ENCODE measurements around the gene CTNND2. TPM values are rescaled to one million over a fixed set of nuclear protein-coding genes. Genes with fewer than 3 reads are reported as not detected.

The CTNND2 gene
- total RNA-seq, 1 experiment from 2014 or later, result not detected

DNA sequence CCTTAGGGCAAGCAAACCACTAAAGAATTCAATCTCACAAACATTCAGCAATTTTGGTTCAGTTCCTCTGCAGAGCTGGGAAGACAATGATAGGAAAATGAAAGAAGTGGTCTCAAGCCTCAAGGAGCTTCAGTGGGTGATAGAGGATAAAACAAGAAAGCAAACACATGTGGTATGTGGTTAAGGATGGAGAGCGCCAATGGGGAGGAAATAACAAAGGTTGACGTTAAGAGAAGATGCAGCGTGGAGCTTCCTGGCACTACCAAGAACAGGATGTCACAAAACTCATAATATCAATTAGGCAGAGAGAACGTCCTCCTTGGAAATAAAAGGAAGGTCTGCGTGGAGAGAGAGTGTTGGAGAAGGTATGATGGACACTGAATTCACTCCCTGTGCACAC is 731.8 kb downstream of the CTNND2 start:
- no peak for DNase-seq (ENCODE audit: low spot score)
- BruUV-seq (replicated peaks), result no TSS peak
- H3K4me1 ChIP-seq (ENCODE audit: insufficient read depth, low read length, poor library complexity, severe bottlenecking), result no peaks in the 10 kb centered on the region

DNA sequence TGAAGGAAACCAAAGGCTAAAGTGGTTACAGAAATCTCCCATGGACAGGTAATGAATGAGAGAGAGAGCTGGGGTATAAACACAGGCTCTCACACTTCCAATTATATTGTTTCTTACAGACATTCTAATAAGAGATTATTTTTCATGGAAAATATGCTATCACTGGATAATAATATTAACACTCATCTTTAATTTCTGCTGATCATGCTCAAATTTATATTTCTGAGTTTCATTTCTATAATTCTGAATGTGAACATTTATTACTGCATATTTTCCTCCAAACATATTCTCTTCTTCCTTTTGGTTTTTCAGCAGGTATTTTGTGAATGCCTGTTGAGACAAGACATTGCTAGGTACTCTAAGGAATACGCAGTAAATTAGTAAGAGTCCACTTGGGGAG is 733.0 kb downstream of the CTNND2 start:
- DNase-seq (ENCODE audit: low spot score), result no peak
- Histone ChIP-seq H3K9me3 (ENCODE audit: low read depth, low read length, poor library complexity, severe bottlenecking) (no peaks in the 10 kb centered on the region), H3K4me1 (ENCODE audit: insufficient read depth, low read length, poor library complexity, severe bottlenecking) (no peaks in the 10 kb centered on the region), H3K36me3 (ENCODE audit: insufficient read depth, low read length, poor library complexity, severe bottlenecking) (no peaks in the 10 kb centered on the region), H3K27ac (ENCODE audit: low read depth, low read length, poor library complexity, severe bottlenecking) (no peak overlapping the region), H3K27me3 (replicated peaks; ENCODE audit: insufficient read depth, low read depth, low read length, poor library complexity) (no peaks in the 10 kb centered on the region), H3K4me3 (ENCODE audit: low read depth, low read length, poor library complexity, severe bottlenecking) (no peak overlapping the region)
- ChIA-PET CTCF (no interaction called here), POLR2A (ENCODE audit: low non-redundant PET) (no interaction called here)
- intact Hi-C loops (cut with micrococcal nuclease; ENCODE audit: unreplicated experiment), result no loop called here
- TF ChIP-seq, protein P1, sequence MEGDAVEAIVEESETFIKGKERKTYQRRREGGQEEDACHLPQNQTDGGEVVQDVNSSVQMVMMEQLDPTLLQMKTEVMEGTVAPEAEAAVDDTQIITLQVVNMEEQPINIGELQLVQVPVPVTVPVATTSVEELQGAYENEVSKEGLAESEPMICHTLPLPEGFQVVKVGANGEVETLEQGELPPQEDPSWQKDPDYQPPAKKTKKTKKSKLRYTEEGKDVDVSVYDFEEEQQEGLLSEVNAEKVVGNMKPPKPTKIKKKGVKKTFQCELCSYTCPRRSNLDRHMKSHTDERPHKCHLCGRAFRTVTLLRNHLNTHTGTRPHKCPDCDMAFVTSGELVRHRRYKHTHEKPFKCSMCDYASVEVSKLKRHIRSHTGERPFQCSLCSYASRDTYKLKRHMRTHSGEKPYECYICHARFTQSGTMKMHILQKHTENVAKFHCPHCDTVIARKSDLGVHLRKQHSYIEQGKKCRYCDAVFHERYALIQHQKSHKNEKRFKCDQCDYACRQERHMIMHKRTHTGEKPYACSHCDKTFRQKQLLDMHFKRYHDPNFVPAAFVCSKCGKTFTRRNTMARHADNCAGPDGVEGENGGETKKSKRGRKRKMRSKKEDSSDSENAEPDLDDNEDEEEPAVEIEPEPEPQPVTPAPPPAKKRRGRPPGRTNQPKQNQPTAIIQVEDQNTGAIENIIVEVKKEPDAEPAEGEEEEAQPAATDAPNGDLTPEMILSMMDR (conservative IDR thresholded peaks at IDR 0.05; ENCODE audit: low read depth, low read length), result no peak
- TF ChIP-seq EZH2 (IDR thresholded peaks at IDR 0.05; ENCODE audit: borderline replicate concordance, low read depth, low read length, poor library complexity, severe bottlenecking), result no peak
- BruUV-seq (replicated peaks), result no TSS peak

More for the DNA sequence above, 731.8 kb downstream of the CTNND2 start:
- no peaks in the 10 kb centered on the region for H3K27me3 ChIP-seq (replicated peaks; ENCODE audit: insufficient read depth, low read depth, low read length, poor library complexity)
- POLR2A ChIA-PET (ENCODE audit: low non-redundant PET), result no interaction called here
- intact Hi-C loops (cut with micrococcal nuclease; ENCODE audit: unreplicated experiment), result no loop called here
- no peak overlapping the region for H3K4me3 ChIP-seq (ENCODE audit: low read depth, low read length, poor library complexity, severe bottlenecking)
- CTCF ChIA-PET, result no interaction called here
- TF ChIP-seq, protein P1 (conservative IDR thresholded peaks at IDR 0.05; ENCODE audit: low read depth, low read length), result no peak
- no peak for TF ChIP-seq EZH2 (IDR thresholded peaks at IDR 0.05; ENCODE audit: borderline replicate concordance, low read depth, low read length, poor library complexity, severe bottlenecking)
- no peaks in the 10 kb centered on the region for H3K9me3 ChIP-seq (ENCODE audit: low read depth, low read length, poor library complexity, severe bottlenecking)
- no peaks in the 10 kb centered on the region for H3K36me3 ChIP-seq (ENCODE audit: insufficient read depth, low read length, poor library complexity, severe bottlenecking)
- H3K27ac ChIP-seq (ENCODE audit: low read depth, low read length, poor library complexity, severe bottlenecking), result no peak overlapping the region

DNA sequence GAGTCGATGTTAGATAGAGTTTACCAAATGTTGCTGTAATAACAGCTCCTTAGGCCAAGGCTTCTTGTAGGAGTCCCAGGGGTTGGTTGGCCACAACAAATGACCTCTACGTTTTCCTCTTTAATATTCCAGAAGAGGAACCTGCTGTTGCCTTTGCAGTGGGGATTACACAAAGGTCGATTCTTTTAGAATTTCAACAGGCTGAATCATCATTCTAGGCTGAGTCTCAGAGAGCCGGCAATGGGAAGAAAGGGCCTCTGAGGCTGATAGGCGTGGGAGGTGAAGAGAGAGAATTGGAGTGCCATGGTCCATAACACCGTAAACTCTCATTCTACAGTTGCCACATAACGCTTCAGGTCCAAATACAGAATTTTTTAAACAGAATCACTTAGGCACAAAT is 737.3 kb downstream of the CTNND2 start:
- no peak overlapping the region for H3K27ac ChIP-seq (ENCODE audit: low read depth, low read length, poor library complexity, severe bottlenecking)
- no TSS peak for BruUV-seq (replicated peaks)
- H3K9me3 ChIP-seq (ENCODE audit: low read depth, low read length, poor library complexity, severe bottlenecking), result no peaks in the 10 kb centered on the region
- intact Hi-C loops (cut with micrococcal nuclease; ENCODE audit: unreplicated experiment), result no loop called here
- DNase-seq (ENCODE audit: low spot score), result no peak
- no peaks in the 10 kb centered on the region for H3K36me3 ChIP-seq (ENCODE audit: insufficient read depth, low read length, poor library complexity, severe bottlenecking)
- ChIA-PET POLR2A (ENCODE audit: low non-redundant PET) (no interaction called here), CTCF (no interaction called here)
- no peaks in the 10 kb centered on the region for H3K4me1 ChIP-seq (ENCODE audit: insufficient read depth, low read length, poor library complexity, severe bottlenecking)
- TF ChIP-seq EZH2 (IDR thresholded peaks at IDR 0.05; ENCODE audit: borderline replicate concordance, low read depth, low read length, poor library complexity, severe bottlenecking), result no peak
- TF ChIP-seq, protein P1 (conservative IDR thresholded peaks at IDR 0.05; ENCODE audit: low read depth, low read length), result no peak
- no peaks in the 10 kb centered on the region for H3K27me3 ChIP-seq (replicated peaks; ENCODE audit: insufficient read depth, low read depth, low read length, poor library complexity)
- no peak overlapping the region for H3K4me3 ChIP-seq (ENCODE audit: low read depth, low read length, poor library complexity, severe bottlenecking)

Measured in A673 (cell line).